HL-60 (cell line): ENCODE measurements around the gene TTC4.

ENCODE experiments used
- DNase-seq, 2 experiments: peaks; one replicate each; pipeline ENCODE4 v3.0.0-alpha.2; 2010 to 2020; ENCODE audit warnings: low read depth in 1 of 2, low spot score in 1 of 2
- H3K27ac ChIP-seq: fragments of 250-450 bp; sonication (Bioruptor Pico); replicated peaks from 2 replicates; pipeline ENCODE4 v1.5.1; 2020; ENCODE audit warnings: mild to moderate bottlenecking, moderate library complexity
- H3K27me3 ChIP-seq: fragments of 250-450 bp; sonication (Bioruptor Pico); 2 replicates; pipeline ENCODE4 v1.5.1; 2021; ENCODE audit warnings: mild to moderate bottlenecking, moderate library complexity; ENCODE audit not compliant: insufficient read depth, poor library complexity, severe bottlenecking
- H3K4me3 ChIP-seq: replicated peaks from 2 replicates; pipeline ENCODE4 v1.5.1; 2011; ENCODE audit warnings: mild to moderate bottlenecking, control low read depth, low read length; ENCODE audit not compliant: insufficient read depth
- GABPA ChIP-seq: IDR thresholded peaks from 2 replicates; pipeline ENCODE4 v1.6.1; 2012; ENCODE audit warnings: low read depth
- POLR2AphosphoS5 ChIP-seq: IDR thresholded peaks from 2 replicates; pipeline ENCODE4 v1.6.1; 2012; ENCODE audit warnings: low read depth
- SPI1 ChIP-seq: IDR thresholded peaks from 2 replicates; pipeline ENCODE4 v1.6.1; 2012; ENCODE audit warnings: low read depth, mild to moderate bottlenecking, borderline replicate concordance
- TF ChIP-seq, protein P1 (sequence below): IDR thresholded peaks from one replicate; pipeline ENCODE4 v1.5.1; 2011; ENCODE audit warnings: low read length, control low read depth, inconsistent platforms; ENCODE audit not compliant: insufficient read depth
- TF ChIP-seq, protein P2 (sequence below): IDR thresholded peaks from 2 replicates; pipeline ENCODE4 v1.6.1; 2012; ENCODE audit warnings: low read depth; ENCODE audit not compliant: insufficient replicate concordance

The TTC4 gene

DNA sequence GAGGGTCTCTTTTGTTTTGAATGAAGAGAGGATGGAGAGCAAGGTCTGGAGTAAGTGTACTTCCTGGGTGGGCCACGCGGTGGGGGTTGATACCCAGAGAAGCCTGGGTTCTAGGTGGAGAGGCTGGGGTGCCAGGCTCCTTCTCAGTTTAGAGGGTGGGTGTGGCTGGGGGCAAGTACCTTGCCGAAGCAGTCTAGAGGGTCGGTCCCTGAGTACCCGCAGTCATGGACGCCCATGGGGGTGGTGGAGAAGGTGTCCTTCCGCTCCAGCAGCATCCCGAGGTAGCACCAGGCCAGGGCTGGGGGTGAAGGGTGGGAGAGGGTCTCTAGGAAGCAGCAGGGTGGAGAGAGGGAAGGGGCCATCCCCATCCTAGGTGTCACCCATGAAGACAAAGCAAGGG, 71.1 kb downstream of the TTC4 start:
- no peak for DNase-seq
- no peaks in the 10 kb centered on the region for H3K27me3 ChIP-seq
- no peak overlapping the region for H3K4me3 ChIP-seq
- no peak for TF ChIP-seq SPI1
- TF ChIP-seq, protein P1, sequence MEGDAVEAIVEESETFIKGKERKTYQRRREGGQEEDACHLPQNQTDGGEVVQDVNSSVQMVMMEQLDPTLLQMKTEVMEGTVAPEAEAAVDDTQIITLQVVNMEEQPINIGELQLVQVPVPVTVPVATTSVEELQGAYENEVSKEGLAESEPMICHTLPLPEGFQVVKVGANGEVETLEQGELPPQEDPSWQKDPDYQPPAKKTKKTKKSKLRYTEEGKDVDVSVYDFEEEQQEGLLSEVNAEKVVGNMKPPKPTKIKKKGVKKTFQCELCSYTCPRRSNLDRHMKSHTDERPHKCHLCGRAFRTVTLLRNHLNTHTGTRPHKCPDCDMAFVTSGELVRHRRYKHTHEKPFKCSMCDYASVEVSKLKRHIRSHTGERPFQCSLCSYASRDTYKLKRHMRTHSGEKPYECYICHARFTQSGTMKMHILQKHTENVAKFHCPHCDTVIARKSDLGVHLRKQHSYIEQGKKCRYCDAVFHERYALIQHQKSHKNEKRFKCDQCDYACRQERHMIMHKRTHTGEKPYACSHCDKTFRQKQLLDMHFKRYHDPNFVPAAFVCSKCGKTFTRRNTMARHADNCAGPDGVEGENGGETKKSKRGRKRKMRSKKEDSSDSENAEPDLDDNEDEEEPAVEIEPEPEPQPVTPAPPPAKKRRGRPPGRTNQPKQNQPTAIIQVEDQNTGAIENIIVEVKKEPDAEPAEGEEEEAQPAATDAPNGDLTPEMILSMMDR, result no peak
- TF ChIP-seq, protein P2, sequence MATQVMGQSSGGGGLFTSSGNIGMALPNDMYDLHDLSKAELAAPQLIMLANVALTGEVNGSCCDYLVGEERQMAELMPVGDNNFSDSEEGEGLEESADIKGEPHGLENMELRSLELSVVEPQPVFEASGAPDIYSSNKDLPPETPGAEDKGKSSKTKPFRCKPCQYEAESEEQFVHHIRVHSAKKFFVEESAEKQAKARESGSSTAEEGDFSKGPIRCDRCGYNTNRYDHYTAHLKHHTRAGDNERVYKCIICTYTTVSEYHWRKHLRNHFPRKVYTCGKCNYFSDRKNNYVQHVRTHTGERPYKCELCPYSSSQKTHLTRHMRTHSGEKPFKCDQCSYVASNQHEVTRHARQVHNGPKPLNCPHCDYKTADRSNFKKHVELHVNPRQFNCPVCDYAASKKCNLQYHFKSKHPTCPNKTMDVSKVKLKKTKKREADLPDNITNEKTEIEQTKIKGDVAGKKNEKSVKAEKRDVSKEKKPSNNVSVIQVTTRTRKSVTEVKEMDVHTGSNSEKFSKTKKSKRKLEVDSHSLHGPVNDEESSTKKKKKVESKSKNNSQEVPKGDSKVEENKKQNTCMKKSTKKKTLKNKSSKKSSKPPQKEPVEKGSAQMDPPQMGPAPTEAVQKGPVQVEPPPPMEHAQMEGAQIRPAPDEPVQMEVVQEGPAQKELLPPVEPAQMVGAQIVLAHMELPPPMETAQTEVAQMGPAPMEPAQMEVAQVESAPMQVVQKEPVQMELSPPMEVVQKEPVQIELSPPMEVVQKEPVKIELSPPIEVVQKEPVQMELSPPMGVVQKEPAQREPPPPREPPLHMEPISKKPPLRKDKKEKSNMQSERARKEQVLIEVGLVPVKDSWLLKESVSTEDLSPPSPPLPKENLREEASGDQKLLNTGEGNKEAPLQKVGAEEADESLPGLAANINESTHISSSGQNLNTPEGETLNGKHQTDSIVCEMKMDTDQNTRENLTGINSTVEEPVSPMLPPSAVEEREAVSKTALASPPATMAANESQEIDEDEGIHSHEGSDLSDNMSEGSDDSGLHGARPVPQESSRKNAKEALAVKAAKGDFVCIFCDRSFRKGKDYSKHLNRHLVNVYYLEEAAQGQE, result no peak
- TF ChIP-seq POLR2AphosphoS5, result no peak
- H3K27ac ChIP-seq, result no peak overlapping the region

DNA sequence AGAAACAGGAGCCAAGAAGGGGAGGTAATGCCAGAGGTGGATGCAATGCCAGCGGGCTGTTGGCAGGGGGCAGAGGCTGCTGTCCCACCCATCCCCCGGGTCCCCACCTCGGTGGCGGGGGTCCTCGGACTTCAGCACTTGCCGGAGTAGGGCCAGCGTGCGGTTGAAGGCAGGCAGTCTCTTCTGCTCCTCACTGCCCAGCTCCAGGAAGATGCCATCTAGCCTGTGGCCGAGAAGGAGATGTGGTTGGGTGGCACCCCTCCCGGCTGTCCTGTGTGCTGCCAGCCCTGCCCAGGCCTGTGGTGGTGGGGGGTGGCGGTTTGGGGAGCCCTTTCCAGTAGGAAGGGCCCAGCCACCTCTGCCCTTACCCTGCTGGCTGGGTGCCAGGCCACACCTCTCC, 71.9 kb downstream of the TTC4 start:
- no peak for DNase-seq
- Histone ChIP-seq H3K4me3 (no peak overlapping the region), H3K27ac (no peak overlapping the region), H3K27me3 (no peaks in the 10 kb centered on the region)
- TF ChIP-seq SPI1 (no peak), GABPA (no peak), POLR2AphosphoS5 (no peak)
- TF ChIP-seq, protein P1, result no peak
- TF ChIP-seq, protein P2, result no peak

DNA sequence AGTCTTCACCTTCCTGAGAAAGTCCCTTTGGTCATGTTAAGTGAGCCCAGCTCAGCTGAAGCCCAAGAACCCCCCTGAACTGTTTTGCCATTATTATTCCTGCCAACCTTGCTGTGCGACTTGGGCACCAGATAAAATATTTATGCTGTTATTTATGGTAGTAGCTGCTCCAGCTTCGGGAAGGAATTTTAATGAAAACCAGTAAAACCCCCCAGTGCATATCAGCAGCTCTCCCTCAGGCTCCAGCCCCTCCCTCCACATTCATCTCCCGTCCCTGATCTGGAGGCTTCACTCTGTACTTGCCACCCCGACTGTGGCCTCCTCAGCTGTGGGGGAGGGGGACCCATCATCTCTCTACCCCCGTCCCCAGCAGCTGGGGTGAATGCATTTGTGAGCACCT, 72.8 kb downstream of the TTC4 start:
- no peaks in the 10 kb centered on the region for H3K27me3 ChIP-seq
- no peak for TF ChIP-seq GABPA
- H3K27ac ChIP-seq, result no peak overlapping the region
- DNase-seq, result no peak
- no peak overlapping the region for H3K4me3 ChIP-seq

DNA sequence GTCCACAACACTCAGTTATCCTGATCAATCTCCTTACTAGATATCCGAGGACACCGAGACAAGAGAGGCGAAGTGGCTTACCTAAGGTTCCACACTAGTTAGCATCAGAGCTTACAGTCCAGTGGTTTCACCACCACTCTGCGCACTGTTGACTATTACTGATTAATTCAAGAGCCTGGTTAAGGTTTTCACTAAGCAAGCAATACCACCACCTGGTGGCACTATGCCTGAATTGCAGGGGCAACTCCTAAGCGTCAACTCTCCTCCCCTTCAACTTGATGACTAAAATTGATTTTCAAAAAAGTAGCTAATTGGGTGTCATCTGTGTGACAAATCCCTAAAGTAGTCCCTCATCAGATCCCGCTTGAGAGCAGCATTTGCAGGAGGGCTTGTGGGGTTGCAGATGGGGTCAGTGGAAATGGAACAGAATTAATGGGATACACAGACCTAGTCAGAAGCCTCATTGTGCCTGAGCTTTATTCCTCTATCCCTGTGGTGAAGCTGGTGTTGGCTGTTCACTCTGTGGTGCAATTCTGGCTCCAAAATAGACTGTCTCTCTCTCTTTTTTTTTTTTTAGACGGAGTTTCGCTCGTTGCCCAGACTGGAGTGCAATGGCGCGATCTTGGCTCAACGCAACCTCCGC, 76.3 kb downstream of the TTC4 start:
- peak; percentile 28 to 64 for DNase-seq
- no peak overlapping the region for H3K27ac ChIP-seq
- TF ChIP-seq, protein P1, result peak; percentile 95
- no peak for TF ChIP-seq GABPA
- no peak overlapping the region for H3K4me3 ChIP-seq
- H3K27me3 ChIP-seq, result no peaks in the 10 kb centered on the region
